Keratinocyte (primary cell): ENCODE measurements around the gene ASTL. TPM values are rescaled to one million over a fixed set of nuclear protein-coding genes. Genes with fewer than 3 reads are reported as not detected.

Experiments used
- DNase-seq: peaks from one replicate; pipeline ENCODE4 v3.0.0-alpha.2; 2011; ENCODE audit warnings: low read depth, missing footprints, low spot score
- FAIRE-seq: peaks from 2 replicates; lab custom pipeline; 2011; peaks lifted over from hg19 to GRCh38; lab: Jason Lieb, UNC
- H2AFZ ChIP-seq: 2 replicates; pipeline ENCODE4 v1.6.0; 2012; ENCODE audit warnings: low read length, control low read depth, inconsistent platforms; ENCODE audit not compliant: control insufficient read depth
- H3K27ac ChIP-seq: 2 replicates; pipeline ENCODE4 v1.5.1; 2011; ENCODE audit warnings: low read length; ENCODE audit not compliant: control insufficient read depth, insufficient read depth
- H3K27me3 ChIP-seq: 3 replicates; pipeline ENCODE4 v1.6.0; 2011; ENCODE audit warnings: low read length; ENCODE audit not compliant: control insufficient read depth, insufficient read depth; ENCODE audit errors: extremely low read depth
- H3K36me3 ChIP-seq, 2 experiments: 2 replicates in 1 of 2; 3 replicates in 1 of 2; pipeline ENCODE4 v1.5.1; 2011; ENCODE audit warnings: low read length in 2 of 2, mild to moderate bottlenecking in 1 of 2; ENCODE audit not compliant: control insufficient read depth in 2 of 2, insufficient read depth in 2 of 2; ENCODE audit errors: extremely low read depth in 1 of 2
- H3K4me1 ChIP-seq: 3 replicates; pipeline ENCODE4 v1.5.1; 2011; ENCODE audit warnings: low read length; ENCODE audit not compliant: control insufficient read depth, insufficient read depth; ENCODE audit errors: extremely low read depth
- H3K4me2 ChIP-seq: 3 replicates; pipeline ENCODE4 v1.6.0; 2011; ENCODE audit warnings: low read depth, low read length; ENCODE audit not compliant: control insufficient read depth, insufficient read depth; ENCODE audit errors: extremely low read depth
- H3K4me3 ChIP-seq, 3 experiments: fragments of 200-600 bp in 1 of 3; sonication (generic) in 1 of 3; 2 replicates in 2 of 3; 3 replicates in 1 of 3; pipeline ENCODE4 v1.5.1; 2011 to 2016; ENCODE audit warnings: low read length in 3 of 3, mild to moderate bottlenecking in 3 of 3, control low read depth in 2 of 3, inconsistent platforms in 1 of 3, low read depth in 1 of 3, mixed read lengths in 1 of 3, mixed run types in 1 of 3, moderate library complexity in 1 of 3; ENCODE audit not compliant: control insufficient read depth in 2 of 3, insufficient read depth in 2 of 3; ENCODE audit errors: extremely low read depth in 1 of 3
- H3K79me2 ChIP-seq: 2 replicates; pipeline ENCODE4 v1.6.0; 2012; ENCODE audit warnings: low read length; ENCODE audit not compliant: control insufficient read depth, insufficient read depth
- H3K9ac ChIP-seq: 3 replicates; pipeline ENCODE4 v1.6.0; 2011; ENCODE audit warnings: low read length; ENCODE audit not compliant: control insufficient read depth, insufficient read depth; ENCODE audit errors: extremely low read depth
- H3K9me1 ChIP-seq: 3 replicates; pipeline ENCODE4 v1.6.0; 2011; ENCODE audit warnings: low read length; ENCODE audit not compliant: control insufficient read depth, insufficient read depth; ENCODE audit errors: extremely low read depth
- H3K9me3 ChIP-seq: 2 replicates; pipeline ENCODE4 v1.5.1; 2012; ENCODE audit warnings: low read depth, low read length; ENCODE audit not compliant: control insufficient read depth
- H4K20me1 ChIP-seq: 3 replicates; pipeline ENCODE4 v1.6.0; 2011; ENCODE audit warnings: low read length; ENCODE audit not compliant: control insufficient read depth, insufficient read depth; ENCODE audit errors: extremely low read depth
- CTCF ChIP-seq, 3 experiments: IDR thresholded peaks in 1 of 3; conservative IDR thresholded peaks in 1 of 3; optimal IDR thresholded peaks in 1 of 3; 2 replicates in 2 of 3; 3 replicates in 1 of 3; pipeline versions ENCODE3 to v1.5.1; 2011; ENCODE audit warnings: low read length in 3 of 3, mild to moderate bottlenecking in 3 of 3, moderate library complexity in 2 of 3, control low read depth in 1 of 3, inconsistent platforms in 1 of 3; ENCODE audit not compliant: insufficient read depth in 2 of 3; ENCODE audit errors: extremely low read depth in 1 of 3
- EZH2 ChIP-seq: IDR thresholded peaks from one replicate; pipeline ENCODE4 v1.6.1; 2012; ENCODE audit warnings: inconsistent platforms, mild to moderate bottlenecking, low read length, moderate library complexity
- dilution Hi-C: fragments of 300-500 bp; cut with MboI; formaldehyde crosslinking; loops from one replicate; pipeline ENCODE4 v1.7.0; 2020; ENCODE audit warnings: low sequenced_read_pairs; ENCODE audit not compliant: extremely low pct_ligation_motif_present
- polyA plus RNA-seq, 5 experiments: library from polyadenylated mRNA; depleted of rRNA in 3 of 5; stranded (reverse) in 3 of 5; stranded (forward) in 1 of 5; unstranded in 1 of 5; fragments of >200 nt; gene quantifications; 1 replicate in 1 of 5; 2 replicates in 3 of 5; 3 replicates in 1 of 5; pipeline versions ENCODE4 v1.2.1 to v1.2.3, GENCODE V29; 2011 to 2012; ENCODE audit warnings: missing spikeins in 2 of 5, low read depth in 1 of 5, low replicate concordance in 1 of 5

The ASTL gene
- polyA plus RNA-seq, 1 donor (not counting 4 experiments of a cell fraction or from before 2014, with no cell fraction given): not detected

- H3K79me2 ChIP-seq: no peaks in the 10 kb centered on the region
- H3K4me1 ChIP-seq: no peaks in the 10 kb centered on the region
- DNase-seq (no peak), FAIRE-seq (no peak)
- no peak overlapping the region for H3K4me3 ChIP-seq
- H4K20me1 ChIP-seq: no peaks in the 10 kb centered on the region
- H3K9me3 ChIP-seq: no peaks in the 10 kb centered on the region
- no peak overlapping the region for H3K9ac ChIP-seq
- H2AFZ ChIP-seq: no peak overlapping the region
- TF ChIP-seq CTCF (optimal IDR thresholded peaks at IDR 0.05 in 1 of 3, IDR thresholded peaks at IDR 0.05 in 1 of 3, conservative IDR thresholded peaks at IDR 0.05 in 1 of 3; ENCODE audit: extremely low read depth in 1 of 3, insufficient read depth in 2 of 3, low read length in 3 of 3) (no peak), EZH2 (no peak)
- dilution Hi-C loops: no loop called here
- H3K4me2 ChIP-seq: no peak overlapping the region
- H3K27ac ChIP-seq: no peak overlapping the region
- H3K27me3 ChIP-seq: no peaks in the 10 kb centered on the region
- no peaks in the 10 kb centered on the region for H3K9me1 ChIP-seq
- H3K36me3 ChIP-seq: no peaks in the 10 kb centered on the region
Observed at GRCh38 chr2:96170626-96171025, 32.3 kb upstream of the ASTL start.

- no peaks in the 10 kb centered on the region for H3K36me3 ChIP-seq
- H3K9me3 ChIP-seq: no peaks in the 10 kb centered on the region
- no peaks in the 10 kb centered on the region for H3K79me2 ChIP-seq
- no peak for TF ChIP-seq CTCF (optimal IDR thresholded peaks at IDR 0.05 in 1 of 3, IDR thresholded peaks at IDR 0.05 in 1 of 3, conservative IDR thresholded peaks at IDR 0.05 in 1 of 3; ENCODE audit: extremely low read depth in 1 of 3, insufficient read depth in 2 of 3, low read length in 3 of 3)
- no peak for TF ChIP-seq EZH2
- H3K4me2 ChIP-seq: no peak overlapping the region
- H3K4me3 ChIP-seq: no peak overlapping the region
- DNase-seq (no peak), FAIRE-seq (no peak)
- no peaks in the 10 kb centered on the region for H3K4me1 ChIP-seq
- no peak overlapping the region for H3K27ac ChIP-seq
- no peaks in the 10 kb centered on the region for H4K20me1 ChIP-seq
- H2AFZ ChIP-seq: no peak overlapping the region
- H3K9ac ChIP-seq: no peak overlapping the region
- no peaks in the 10 kb centered on the region for H3K9me1 ChIP-seq
- H3K27me3 ChIP-seq: no peaks in the 10 kb centered on the region
- dilution Hi-C loops: no loop called here
Observed at GRCh38 chr2:96169868-96170507, 31.7 kb upstream of the ASTL start.
